DND-41 (cell line): ENCODE data around the gene ATXN1.

Experiments
- CTCF ChIP-seq: IDR thresholded peaks from 2 replicates; pipeline ENCODE4 v1.5.1; 2012; ENCODE audit warnings: borderline replicate concordance, low read length, moderate library complexity, mild to moderate bottlenecking; ENCODE audit not compliant: poor library complexity, severe bottlenecking; ENCODE audit errors: extremely low read depth
- EZH2 ChIP-seq: IDR thresholded peaks from 3 replicates; pipeline ENCODE4 v1.6.1; 2012; ENCODE audit warnings: borderline replicate concordance, low read depth, mild to moderate bottlenecking, moderate library complexity, low read length, inconsistent platforms; ENCODE audit not compliant: severe bottlenecking

DNA sequence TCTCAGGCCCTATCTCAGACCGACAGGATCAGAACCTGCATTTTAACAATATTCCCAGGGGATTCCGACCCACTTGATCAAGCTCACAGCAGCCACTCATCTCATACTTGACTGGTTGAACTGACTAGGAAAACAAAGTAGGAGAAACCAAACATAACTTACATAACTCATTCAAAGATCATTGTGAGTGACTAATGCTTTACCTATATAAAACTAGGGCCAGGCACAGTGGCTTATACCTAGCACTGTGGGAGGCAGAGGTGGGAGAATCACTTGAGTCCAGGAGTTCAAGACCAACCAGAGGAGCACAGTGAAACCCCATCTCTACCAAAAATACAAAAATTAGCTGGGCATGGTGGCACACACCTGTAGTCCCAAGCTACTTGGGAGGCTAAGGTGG, 251.0 kb downstream of the ATXN1 start:
- TF ChIP-seq CTCF: no peak
- TF ChIP-seq EZH2: no peak
